ENCODE data around the gene STIP1. TPM values are rescaled to one million over a fixed set of nuclear protein-coding genes. Genes with fewer than 3 reads are reported as not detected.

Gene STIP1
- total RNA-seq, 1 experiment from 2014 or later: 297 TPM

- intact Hi-C loops (cut with micrococcal nuclease; ENCODE audit: unreplicated experiment): no loop called here
- no peak for DNase-seq
- Histone ChIP-seq H3K27me3 (replicated peaks; ENCODE audit: control insufficient read depth, insufficient read depth, low read length) (no peaks in the 10 kb centered on the region), H3K9me3 (no peaks in the 10 kb centered on the region), H3K4me1 (peaks cover 3% of the 10 kb centered on the region; the same call in 1 of the 2 replicates), H3K4me3 (ENCODE audit: low read depth, low read length) (no peak overlapping the region), H3K36me3 (ENCODE audit: control insufficient read depth, insufficient read depth, low read length) (no peaks in the 10 kb centered on the region; the same call in 1 of the 2 replicates)
- peaks cover 6% of the 10 kb centered on the region for H3K36me3 Mint-ChIP-seq (ENCODE audit: insufficient read depth, unreplicated experiment)
- H3K27me3 Mint-ChIP-seq (ENCODE audit: insufficient read depth, unreplicated experiment): no peaks in the 10 kb centered on the region
- CTCF ChIA-PET: no interaction called here
- POLR2A ChIA-PET: no interaction called here
- H3K4me3 Mint-ChIP-seq (ENCODE audit: unreplicated experiment): no peak overlapping the region
- H3K9me3 Mint-ChIP-seq (ENCODE audit: unreplicated experiment): no peaks in the 10 kb centered on the region
- no peak overlapping the region for H3K27ac Mint-ChIP-seq (ENCODE audit: unreplicated experiment)
- H3K4me1 Mint-ChIP-seq (ENCODE audit: low read depth, unreplicated experiment): no peaks in the 10 kb centered on the region
- TF ChIP-seq CTCF (IDR thresholded peaks at IDR 0.05; ENCODE audit: insufficient read depth in 1 of 2, low read depth in 1 of 2, low read length in 1 of 2, severe bottlenecking in 1 of 2, unreplicated experiment in 1 of 2): no peak
- no TSS peak for BruUV-seq (replicated peaks)
These were observed 34.3 kb downstream of the STIP1 start for GRCh38 chr11:64220271-64220670.

GRCh38 chr11:64220798-64221197 is 34.8 kb downstream of the STIP1 start:
- no peak overlapping the region for H3K4me3 ChIP-seq (ENCODE audit: low read depth, low read length)
- peaks cover 7% of the 10 kb centered on the region for H3K36me3 Mint-ChIP-seq (ENCODE audit: insufficient read depth, unreplicated experiment)
- BruUV-seq (replicated peaks): no TSS peak
- intact Hi-C loops (cut with micrococcal nuclease; ENCODE audit: unreplicated experiment): no loop called here
- POLR2A ChIA-PET: no interaction called here
- no peaks in the 10 kb centered on the region for H3K9me3 Mint-ChIP-seq (ENCODE audit: unreplicated experiment)
- no peaks in the 10 kb centered on the region for H3K4me1 Mint-ChIP-seq (ENCODE audit: low read depth, unreplicated experiment)
- H3K27me3 ChIP-seq (replicated peaks; ENCODE audit: control insufficient read depth, insufficient read depth, low read length): no peaks in the 10 kb centered on the region
- TF ChIP-seq CTCF (IDR thresholded peaks at IDR 0.05; ENCODE audit: insufficient read depth in 1 of 2, low read depth in 1 of 2, low read length in 1 of 2, severe bottlenecking in 1 of 2, unreplicated experiment in 1 of 2): no peak
- DNase-seq: no peak
- H3K27ac Mint-ChIP-seq (ENCODE audit: unreplicated experiment): no peak overlapping the region
- CTCF ChIA-PET: no interaction called here
- H3K27me3 Mint-ChIP-seq (ENCODE audit: insufficient read depth, unreplicated experiment): no peaks in the 10 kb centered on the region
- H3K9me3 ChIP-seq: no peaks in the 10 kb centered on the region
- peaks cover 5% of the 10 kb centered on the region; the same call in 1 of the 2 replicates for H3K4me1 ChIP-seq
- no peak overlapping the region for H3K4me3 Mint-ChIP-seq (ENCODE audit: unreplicated experiment)
- no peaks in the 10 kb centered on the region; the same call in 1 of the 2 replicates for H3K36me3 ChIP-seq (ENCODE audit: control insufficient read depth, insufficient read depth, low read length)

- no TSS peak for BruUV-seq (replicated peaks)
- Histone ChIP-seq H3K4me3 (ENCODE audit: low read depth, low read length) (no peak overlapping the region), H3K27me3 (replicated peaks; ENCODE audit: control insufficient read depth, insufficient read depth, low read length) (no peaks in the 10 kb centered on the region), H3K9me3 (no peaks in the 10 kb centered on the region), H3K4me1 (peaks cover 14% of the 10 kb centered on the region), H3K36me3 (ENCODE audit: control insufficient read depth, insufficient read depth, low read length) (no peaks in the 10 kb centered on the region; the same call in 1 of the 2 replicates)
- Mint-ChIP-seq H3K27me3 (ENCODE audit: insufficient read depth, unreplicated experiment) (no peaks in the 10 kb centered on the region), H3K4me3 (ENCODE audit: unreplicated experiment) (no peak overlapping the region), H3K27ac (ENCODE audit: unreplicated experiment) (no peak overlapping the region), H3K4me1 (ENCODE audit: low read depth, unreplicated experiment) (no peaks in the 10 kb centered on the region), H3K36me3 (ENCODE audit: insufficient read depth, unreplicated experiment) (peaks cover 13% of the 10 kb centered on the region), H3K9me3 (ENCODE audit: unreplicated experiment) (no peaks in the 10 kb centered on the region)
- intact Hi-C loops (cut with micrococcal nuclease; ENCODE audit: unreplicated experiment): no loop called here
- no peak for TF ChIP-seq CTCF (IDR thresholded peaks at IDR 0.05; ENCODE audit: insufficient read depth in 1 of 2, low read depth in 1 of 2, low read length in 1 of 2, severe bottlenecking in 1 of 2, unreplicated experiment in 1 of 2)
- POLR2A ChIA-PET: no interaction called here
- no peak for DNase-seq
- CTCF ChIA-PET: interaction anchor here (0.6 kb wide), 1 partner anchor 19 kb away, joined by 8 read pairs; no protein-coding TSS in a partner anchor
These were observed 36.7 kb downstream of the STIP1 start for GRCh38 chr11:64222651-64223000.

All from Caco-2 (cell line).